GM12872 (cell line): ENCODE measurements around the gene TBC1D5.

ENCODE experiments used
- TF ChIP-seq, protein P1 (sequence below): IDR thresholded peaks from 3 replicates; pipeline ENCODE4 v1.5.1; 2011; ENCODE audit warnings: low read depth, mild to moderate bottlenecking, low read length, moderate library complexity; ENCODE audit not compliant: insufficient read depth

The TBC1D5 gene

GRCh38 chr3:17749705-17750293 is 7.4 kb upstream of the TBC1D5 start:
- TF ChIP-seq, protein P1, sequence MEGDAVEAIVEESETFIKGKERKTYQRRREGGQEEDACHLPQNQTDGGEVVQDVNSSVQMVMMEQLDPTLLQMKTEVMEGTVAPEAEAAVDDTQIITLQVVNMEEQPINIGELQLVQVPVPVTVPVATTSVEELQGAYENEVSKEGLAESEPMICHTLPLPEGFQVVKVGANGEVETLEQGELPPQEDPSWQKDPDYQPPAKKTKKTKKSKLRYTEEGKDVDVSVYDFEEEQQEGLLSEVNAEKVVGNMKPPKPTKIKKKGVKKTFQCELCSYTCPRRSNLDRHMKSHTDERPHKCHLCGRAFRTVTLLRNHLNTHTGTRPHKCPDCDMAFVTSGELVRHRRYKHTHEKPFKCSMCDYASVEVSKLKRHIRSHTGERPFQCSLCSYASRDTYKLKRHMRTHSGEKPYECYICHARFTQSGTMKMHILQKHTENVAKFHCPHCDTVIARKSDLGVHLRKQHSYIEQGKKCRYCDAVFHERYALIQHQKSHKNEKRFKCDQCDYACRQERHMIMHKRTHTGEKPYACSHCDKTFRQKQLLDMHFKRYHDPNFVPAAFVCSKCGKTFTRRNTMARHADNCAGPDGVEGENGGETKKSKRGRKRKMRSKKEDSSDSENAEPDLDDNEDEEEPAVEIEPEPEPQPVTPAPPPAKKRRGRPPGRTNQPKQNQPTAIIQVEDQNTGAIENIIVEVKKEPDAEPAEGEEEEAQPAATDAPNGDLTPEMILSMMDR = no peak

GRCh38 chr3:17749281-17749680 is 6.8 kb upstream of the TBC1D5 start:
- TF ChIP-seq, protein P1 = no peak

DNA sequence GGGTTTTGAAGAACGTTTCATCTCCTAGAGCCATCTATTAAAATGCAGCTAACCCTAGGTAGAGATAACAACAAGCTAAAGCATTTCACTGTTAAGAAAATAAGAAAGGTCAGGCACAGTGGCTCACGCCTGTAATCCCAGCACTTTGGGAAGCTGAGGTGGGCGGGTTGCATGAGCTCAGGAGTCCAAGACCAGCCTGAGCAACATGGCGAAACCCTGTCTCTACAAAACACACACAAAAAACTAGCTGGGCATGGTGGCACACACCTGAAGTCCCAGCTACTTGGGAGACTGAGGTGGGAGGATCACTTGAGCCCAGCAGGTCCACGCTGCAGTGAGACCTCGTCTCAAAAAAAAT is 5.4 kb upstream of the TBC1D5 start:
- TF ChIP-seq, protein P1 = no peak

- TF ChIP-seq, protein P1 = no peak
Measured at GRCh38 chr3:17747174-17747889, 4.9 kb upstream of the TBC1D5 start.

- TF ChIP-seq, protein P1 = no peak
Measured at GRCh38 chr3:17745894-17746293, 3.5 kb upstream of the TBC1D5 start.

- TF ChIP-seq, protein P1 = no peak
Measured at GRCh38 chr3:17745301-17745700, 2.9 kb upstream of the TBC1D5 start.

GRCh38 chr3:17744693-17745092 is 2.3 kb upstream of the TBC1D5 start:
- TF ChIP-seq, protein P1 = no peak

- TF ChIP-seq, protein P1 = no peak
Measured at GRCh38 chr3:17743658-17743995, 1.2 kb upstream of the TBC1D5 start.
